GM19193 (cell line): ENCODE results near the gene RNF208.

Experiments
- POLR2A ChIP-seq: IDR thresholded peaks from 4 replicates; pipeline ENCODE4 v1.6.1; 2011; ENCODE audit not compliant: insufficient read depth, insufficient read length; ENCODE audit errors: extremely low read depth

The RNF208 gene

DNA sequence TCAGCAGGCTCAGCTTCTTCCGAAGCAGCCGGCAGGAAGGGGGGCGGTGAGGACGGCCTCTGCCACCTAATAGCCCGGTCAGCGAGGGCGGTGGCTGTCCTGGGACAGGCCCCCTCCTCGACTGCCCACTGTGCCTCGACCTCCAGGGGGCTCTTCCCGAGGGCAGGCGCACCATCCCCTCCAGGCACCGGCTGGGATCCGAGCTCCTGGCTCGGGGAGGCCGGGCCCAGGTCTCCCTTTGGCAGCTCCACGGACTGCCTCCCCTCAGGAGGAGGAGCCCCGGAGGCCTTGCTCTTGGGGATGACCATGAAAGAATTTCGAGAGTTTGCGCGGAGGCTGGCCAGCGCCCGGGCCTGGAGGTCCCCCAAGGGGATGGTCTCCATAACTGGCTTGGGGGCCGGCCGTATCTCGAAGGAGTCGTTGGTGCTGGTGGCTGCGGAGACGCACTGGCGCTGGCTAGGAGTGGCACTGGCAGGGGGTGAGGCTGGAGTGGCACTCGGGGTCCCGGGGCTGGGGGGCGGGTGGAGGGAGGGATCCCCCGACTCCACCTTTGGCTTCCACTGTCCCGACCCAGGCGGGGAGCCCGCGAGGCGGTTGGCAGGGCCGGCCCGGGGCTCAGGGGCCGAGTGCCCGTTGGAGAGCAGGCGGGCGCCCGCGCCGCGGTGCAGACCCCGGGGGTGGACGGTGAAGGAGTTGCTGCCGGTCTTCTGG, 22.5 kb downstream of the RNF208 start:
- no peak for TF ChIP-seq POLR2A

DNA sequence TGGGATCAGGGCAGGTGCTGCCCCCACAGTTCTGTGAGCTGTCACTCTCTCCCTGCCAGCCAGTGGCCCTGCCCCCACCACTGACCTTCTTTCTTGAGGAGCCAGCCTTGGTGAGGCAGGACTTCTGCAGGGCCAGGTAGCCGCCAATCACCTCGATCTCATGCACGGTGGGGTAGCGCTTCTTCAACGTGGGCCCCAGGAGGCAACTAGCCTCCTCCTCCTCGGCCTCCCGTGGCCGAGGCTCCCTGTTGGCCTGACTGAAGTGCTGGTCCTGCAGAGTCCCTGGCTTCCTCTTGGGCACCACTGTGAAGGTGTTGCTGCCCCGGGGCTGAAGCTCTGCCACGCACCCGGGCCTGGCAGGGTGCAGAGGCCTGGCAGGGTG, 23.1 kb downstream of the RNF208 start:
- no peak for TF ChIP-seq POLR2A

DNA sequence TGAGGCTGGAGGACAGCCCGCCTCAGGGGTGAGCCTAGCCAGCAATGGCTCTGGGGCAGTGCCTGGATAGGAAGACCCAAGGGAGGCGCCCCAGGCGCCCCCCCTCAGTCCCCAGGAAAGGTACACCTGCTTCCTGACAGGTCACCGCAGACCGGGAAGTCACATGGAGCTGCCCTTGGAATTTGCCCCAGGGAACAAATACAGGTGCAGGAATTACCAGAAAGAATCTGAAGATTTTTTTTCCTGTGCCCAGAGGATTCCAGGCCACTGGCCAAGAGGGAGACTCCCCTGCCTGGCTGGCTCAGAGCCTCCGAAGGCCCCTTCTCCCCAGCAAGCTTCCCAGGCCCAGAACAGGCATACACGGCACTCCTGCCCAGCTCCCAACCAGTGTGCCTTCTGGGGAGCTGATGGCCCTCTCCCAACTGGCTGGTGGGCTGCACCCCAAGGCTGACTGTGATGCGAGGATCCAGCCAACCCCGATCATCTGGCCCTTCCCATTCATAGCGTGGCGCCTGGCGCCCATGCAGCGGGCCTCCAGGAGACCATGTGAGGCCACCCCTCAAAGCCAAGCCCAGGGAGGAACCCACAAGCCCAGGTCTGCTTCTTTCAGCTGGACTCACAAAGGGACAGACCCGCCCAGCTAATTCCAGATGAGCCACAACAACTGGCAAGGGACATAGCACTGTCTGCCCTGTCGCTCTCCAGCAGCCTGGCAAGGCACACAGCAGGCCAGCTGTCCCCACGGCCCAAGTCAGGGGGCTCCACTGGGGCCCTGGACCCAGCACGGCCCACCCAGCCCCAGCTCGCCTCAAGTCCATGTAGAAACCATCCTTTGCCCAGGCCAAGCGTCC, 23.8 kb downstream of the RNF208 start:
- TF ChIP-seq POLR2A = no peak

DNA sequence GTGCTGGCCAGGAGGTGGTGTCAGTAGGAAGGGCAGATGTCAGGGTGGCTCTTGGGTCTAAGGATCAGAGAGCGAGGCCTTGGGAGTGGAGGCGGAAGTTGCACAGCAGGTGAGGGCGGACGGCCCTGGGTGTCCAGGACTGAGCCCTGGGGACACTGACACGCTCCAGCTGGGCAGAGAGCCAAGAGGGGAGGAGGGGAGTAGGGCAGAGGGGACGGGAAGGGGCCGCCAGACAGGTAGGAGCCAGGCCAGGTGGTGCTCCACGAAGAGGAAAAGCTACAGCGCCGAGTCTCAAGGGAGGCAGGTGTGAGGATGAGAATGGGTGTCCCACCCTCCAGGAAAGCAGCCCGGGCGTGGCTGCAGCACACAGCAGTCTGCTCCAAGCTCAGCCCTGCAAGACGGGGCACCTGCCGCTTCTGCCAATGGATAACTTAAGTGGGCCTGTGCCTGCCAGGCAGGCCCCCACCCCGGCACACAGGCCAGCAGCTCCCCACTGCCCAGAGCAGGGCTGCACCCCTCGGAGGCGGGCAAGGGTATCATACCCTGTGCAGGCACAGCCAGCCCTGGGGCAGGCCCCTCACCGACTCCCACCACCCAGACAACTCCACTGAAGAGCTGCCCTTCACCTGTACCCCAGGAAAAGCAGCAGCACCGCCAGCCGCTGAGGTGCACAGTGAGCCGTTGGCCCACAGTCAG, 26.4 kb downstream of the RNF208 start:
- no peak for TF ChIP-seq POLR2A

DNA sequence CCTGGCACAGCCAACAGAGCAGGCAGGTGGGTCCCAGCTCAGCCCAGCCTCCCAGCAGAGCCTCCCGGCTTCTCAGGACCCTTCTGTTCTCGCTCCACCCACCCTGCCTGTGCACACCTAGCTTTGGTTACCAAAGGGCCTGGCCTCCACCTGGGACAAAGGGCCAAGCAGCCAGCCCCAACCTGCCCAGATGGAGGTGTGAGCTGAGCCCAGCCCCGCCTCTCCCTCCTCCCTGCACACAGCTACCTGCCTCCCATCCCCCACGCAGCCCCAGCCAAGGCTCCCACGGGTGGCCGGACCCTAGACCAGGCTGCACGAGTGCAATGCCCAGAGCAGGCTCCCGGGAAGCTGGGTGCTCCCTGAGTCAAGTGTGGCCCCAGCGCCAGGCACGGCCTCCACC, 27.1 kb downstream of the RNF208 start:
- TF ChIP-seq POLR2A = no peak

DNA sequence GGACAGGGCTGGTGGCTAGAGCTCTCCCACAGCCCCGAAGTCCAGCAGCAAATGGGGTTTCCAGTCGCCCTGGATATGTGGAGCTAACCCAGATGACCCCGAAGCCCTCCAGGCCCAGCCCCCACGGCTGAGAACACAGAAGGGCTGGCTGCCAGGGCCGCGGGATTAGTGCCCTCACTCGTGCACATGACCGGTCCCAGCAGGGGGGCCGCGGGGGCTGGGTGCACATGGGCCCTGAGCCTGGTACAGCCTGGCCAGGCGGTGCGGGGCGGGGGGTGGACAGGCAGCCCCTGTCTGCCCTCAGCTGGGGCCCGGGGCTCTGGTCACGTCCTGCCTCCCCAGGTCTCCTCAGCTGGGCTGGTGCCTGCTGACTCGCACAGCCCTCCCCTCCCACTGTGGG, 27.7 kb downstream of the RNF208 start:
- no peak for TF ChIP-seq POLR2A

DNA sequence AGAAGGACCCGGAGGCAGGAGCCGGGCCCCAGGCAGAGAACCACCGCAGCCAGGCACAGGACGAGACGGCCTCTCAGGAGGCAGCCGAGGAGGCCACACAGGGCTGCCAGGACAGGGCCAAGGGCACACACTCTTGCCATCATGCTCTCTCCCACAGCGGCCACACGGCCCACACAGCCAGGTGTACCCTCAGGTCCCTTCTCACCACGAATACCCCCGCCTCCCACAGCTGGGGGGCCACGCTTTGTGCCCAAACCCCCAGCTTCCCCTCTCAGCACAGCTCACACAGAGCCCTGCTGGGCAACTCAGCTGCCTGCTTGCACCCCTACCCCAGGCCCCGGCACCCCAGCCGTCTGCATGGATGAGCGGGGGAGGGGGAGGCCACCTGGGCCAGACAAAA, 28.3 kb downstream of the RNF208 start:
- no peak for TF ChIP-seq POLR2A

DNA sequence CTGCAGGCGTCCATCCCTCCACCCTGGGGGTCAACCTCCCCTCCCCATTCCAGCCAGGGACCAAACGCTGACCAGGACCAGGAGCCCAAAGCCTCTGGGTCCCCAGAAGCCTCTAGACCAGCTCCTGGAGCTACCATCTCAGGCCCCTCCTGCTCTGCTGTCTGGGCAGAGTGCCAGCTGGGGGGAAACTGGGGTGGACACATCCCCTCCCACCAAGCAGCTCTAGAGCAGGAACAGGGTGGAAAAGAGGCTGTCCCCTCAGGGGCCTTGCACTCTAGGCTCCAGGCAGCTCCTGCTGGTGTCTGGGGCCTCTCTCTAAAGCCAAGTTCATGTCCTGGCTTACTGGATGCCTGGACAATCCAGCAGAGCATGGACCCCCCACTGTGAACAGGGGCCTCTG, 29.2 kb downstream of the RNF208 start:
- no peak for TF ChIP-seq POLR2A

DNA sequence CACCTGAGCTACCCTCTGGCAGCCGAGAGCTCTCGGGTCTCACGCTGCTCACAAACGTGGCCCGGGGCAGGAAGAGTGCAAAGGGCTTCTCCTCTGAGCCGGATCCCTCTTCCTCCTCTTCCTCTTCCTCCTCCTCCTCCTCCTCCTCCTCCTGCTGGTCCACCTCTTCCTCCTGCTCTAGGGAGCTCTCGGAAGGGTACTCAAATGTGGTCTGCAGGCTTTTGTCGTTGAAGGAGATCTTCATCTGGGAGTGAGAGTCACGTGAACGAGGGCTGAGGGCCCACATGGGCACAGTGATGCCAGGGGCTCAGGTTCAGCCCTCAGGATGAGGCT, 29.6 kb downstream of the RNF208 start:
- no peak for TF ChIP-seq POLR2A

DNA sequence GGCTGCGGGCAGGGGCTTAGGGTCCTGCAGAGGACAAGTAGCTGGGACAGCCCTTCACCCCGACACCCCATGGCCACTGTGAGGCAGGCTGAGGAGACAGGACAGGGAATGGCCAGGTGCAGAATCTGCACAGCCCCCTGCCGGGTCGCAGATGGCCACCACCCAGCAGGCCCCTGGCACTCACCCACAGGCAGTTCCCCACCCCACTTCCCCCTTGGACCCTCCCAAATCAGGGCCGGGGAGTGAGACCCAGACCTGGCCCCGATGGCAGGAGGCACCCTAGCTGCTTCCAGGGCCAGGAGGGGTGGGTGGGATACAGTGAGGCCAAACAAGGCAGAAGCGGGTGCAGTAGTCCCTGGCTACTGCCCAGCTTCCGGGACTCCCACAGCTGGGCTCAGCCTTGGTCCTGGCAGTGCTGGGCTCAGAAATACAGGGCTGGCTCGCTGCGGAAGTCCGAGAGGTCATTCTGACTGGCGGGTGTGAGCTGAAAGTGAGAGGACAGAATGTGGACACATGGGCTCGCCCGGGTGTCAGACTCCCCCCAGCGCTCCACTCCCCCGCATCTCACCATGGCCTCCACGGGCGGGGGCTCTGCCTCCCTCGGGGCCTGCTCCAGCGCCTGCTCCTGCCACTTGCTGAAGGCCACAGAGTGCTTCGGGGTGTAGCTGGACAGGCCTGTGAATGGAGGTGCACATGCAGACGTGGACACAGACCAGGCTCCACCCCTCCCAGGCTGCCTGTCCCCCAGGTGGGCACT, 30.2 kb downstream of the RNF208 start:
- no peak for TF ChIP-seq POLR2A

DNA sequence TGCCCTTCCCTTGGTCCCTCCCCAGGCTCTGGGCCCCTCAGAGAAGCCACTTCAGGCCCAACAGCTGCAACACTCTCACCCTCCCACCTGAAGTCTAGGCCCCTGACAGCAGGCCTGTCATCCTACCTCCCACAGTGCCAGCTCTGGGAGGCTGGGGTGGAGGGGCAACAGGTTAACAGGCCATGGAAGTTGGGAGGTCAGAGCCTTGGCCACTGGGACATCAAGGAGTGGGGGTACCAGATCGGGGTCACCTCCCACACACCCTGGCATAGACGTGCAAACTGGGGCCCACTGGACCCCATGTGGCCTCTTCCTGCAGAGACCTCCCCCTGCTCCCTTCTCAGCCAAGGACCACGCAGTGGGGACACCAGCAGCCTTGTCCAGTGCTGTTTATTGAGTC, 30.8 kb downstream of the RNF208 start:
- TF ChIP-seq POLR2A = no peak

DNA sequence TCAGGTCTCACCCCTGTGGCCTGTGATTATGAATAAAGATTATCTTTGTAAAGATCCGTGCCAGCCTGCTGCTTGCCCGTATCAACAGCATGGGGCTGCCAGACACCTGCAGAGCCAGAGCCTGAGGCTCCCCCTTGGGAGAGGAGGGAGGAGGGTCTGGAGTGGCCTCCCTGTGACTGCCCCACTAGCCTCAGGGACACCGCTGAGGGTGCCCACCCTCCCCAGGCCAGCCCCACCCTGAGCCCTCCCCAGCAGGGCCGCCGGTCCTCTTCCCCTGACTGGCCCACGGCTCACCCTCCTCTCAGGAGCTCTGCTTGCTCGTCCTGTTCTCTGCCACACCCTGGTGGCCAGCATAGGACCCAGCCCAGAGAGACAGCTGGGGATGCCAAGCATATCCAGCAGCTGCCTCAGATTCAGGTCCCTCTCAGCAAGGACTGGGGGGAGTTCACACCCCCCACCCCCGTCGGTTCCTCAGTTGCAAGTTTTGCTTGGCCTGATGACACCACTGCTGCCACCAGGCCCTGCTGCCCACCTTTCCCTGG, 31.7 kb downstream of the RNF208 start:
- TF ChIP-seq POLR2A = no peak

DNA sequence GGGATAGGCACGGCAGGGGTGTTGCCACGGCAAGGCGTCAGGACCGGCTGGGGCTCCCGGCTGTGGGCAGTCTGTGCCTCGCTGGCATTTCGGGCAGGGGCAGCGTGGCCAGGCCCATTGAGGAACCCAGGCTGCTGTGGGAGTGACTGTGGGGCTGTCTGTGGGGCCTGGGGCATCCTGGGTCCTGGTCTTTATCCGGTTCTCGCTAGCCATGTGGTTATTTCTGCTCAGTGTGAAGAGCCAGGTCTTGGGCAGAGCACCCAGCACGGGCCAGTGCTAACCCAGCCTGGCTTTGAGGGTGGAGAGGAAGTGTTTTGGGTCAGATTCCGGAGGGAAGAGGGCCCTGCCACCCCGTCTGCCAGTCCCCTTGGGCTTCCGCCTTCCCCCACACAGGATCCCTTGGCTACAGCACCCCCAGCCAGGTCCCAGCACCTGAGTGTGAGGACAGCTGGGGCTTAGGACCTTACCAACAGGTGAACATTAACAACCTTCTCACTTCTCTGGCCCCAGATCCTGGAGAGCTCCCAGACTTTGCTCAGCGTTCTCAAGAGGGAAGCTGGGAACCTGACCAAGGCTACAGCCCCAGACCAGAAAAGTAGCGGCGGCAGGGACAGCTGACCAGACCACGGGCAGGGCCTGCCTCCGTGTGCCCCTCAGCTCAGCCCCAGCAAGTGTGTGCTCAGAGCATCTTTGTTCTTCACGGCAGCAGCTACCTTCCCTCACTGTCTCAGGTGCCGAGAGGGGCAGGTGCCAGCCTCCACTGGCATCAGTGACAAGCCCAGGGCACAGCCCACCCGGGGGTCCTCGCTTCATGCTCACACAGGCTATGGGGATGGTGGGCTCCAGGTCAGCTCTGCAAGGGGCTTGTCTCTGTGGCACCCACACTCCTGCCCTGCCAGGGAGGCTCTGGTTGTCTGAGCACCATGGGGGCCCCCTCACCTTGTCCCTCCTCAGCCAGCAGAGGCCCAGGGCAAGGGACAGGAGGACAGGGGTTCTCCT, 32.4 kb downstream of the RNF208 start:
- TF ChIP-seq POLR2A = no peak
